ENCODE results near the gene CLCA4. TPM values are rescaled to one million over a fixed set of nuclear protein-coding genes. Genes with fewer than 3 reads are reported as not detected.

Gene CLCA4
- total RNA-seq, 1 donor from 2014 or later: not detected

DNA sequence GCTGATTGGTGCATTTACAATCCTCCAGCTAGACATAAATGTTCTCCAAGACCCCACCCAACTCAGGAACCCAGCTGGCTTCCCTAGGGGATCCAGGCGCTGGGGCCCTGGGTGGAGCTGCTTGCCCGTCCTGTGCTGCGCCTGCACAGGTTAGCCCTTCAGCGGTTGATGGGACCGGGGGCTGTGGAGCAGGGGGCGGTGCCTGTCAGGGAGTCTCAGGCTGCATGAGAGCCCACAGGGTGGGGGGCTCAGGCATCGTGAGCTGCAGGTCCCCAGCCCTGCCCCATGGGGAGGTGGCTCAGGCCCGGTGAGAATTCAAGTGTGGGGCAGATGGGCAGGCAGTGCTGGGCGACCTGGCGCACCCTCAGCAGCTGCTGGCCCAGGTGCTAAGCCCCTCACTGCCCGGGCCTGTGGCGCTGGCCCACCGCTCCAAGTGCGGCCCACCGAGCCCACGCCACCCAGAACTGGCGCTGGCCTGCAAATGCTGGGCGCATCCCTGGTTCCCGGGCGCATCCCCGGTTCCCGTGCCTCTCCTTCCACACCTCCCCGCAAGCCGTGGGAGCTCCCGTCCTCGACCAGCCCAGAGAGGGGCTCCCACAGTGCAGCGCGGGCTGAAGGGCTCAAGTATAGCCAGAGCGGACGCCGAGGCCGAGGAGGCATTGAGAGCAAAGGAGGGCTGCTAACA is 23.1 kb upstream of the CLCA4 start:
- no peaks in the 10 kb centered on the region for H3K36me3 ChIP-seq (ENCODE audit: control insufficient read depth in 3 of 3, insufficient read depth in 3 of 3, low read length in 3 of 3)
- H3K9me3 ChIP-seq (ENCODE audit: control insufficient read depth in 3 of 3, low read length in 3 of 3): no peaks in the 10 kb centered on the region
- H3K27me3 ChIP-seq (ENCODE audit: control insufficient read depth in 3 of 3, insufficient read depth in 3 of 3, low read length in 3 of 3): no peaks in the 10 kb centered on the region
- no peak overlapping the region for H3K9ac ChIP-seq (ENCODE audit: low read depth in 1 of 3, low read length in 3 of 3)
- H3K27ac ChIP-seq (ENCODE audit: low read depth, low read length): no peak overlapping the region
- H3K4me1 ChIP-seq (ENCODE audit: control insufficient read depth in 3 of 3, insufficient read depth in 3 of 3, low read length in 3 of 3): no peaks in the 10 kb centered on the region
- no peak overlapping the region for H3K4me3 ChIP-seq (ENCODE audit: low read length in 3 of 3)

GRCh38 chr1:86527306-86527705 is 19.6 kb upstream of the CLCA4 start:
- Histone ChIP-seq H3K4me3 (ENCODE audit: low read length in 3 of 3) (no peak overlapping the region), H3K27me3 (ENCODE audit: control insufficient read depth in 3 of 3, insufficient read depth in 3 of 3, low read length in 3 of 3) (no peaks in the 10 kb centered on the region), H3K9me3 (ENCODE audit: control insufficient read depth in 3 of 3, low read length in 3 of 3) (no peaks in the 10 kb centered on the region), H3K9ac (ENCODE audit: low read depth in 1 of 3, low read length in 3 of 3) (no peak overlapping the region), H3K4me1 (ENCODE audit: control insufficient read depth in 3 of 3, insufficient read depth in 3 of 3, low read length in 3 of 3) (no peaks in the 10 kb centered on the region), H3K36me3 (ENCODE audit: control insufficient read depth in 3 of 3, insufficient read depth in 3 of 3, low read length in 3 of 3) (no peaks in the 10 kb centered on the region), H3K27ac (ENCODE audit: low read depth, low read length) (no peak overlapping the region)

DNA sequence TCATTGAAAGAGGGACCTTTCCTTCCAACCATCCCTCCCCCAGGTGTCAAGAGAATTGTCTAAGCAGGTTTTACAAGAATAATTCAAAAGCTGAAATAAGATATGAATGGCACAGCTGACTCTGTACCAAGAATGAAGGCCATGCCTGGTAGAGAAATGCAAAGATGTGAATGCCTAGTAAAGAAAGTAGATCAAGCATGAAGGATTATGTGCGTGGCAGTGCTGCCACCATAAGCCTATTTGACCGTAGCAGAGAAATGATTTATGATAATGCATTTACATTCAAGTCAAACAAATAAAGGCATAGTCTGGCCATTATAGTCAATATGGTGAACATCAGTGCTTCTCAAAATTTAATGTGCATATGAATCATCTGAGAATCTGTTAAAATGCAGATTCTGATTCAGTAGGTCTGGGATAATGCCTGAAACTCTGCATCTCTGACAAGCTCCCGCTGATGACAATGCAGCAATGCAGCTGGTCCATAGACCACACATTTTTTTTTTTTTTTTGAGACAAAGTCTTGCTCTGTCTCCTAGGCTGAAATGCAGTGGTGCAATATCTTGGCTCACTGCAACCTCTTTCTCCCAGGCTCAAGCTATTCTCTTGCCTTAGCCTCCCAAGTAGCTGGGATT is 16.6 kb upstream of the CLCA4 start:
- H3K9ac ChIP-seq (ENCODE audit: low read depth in 1 of 3, low read length in 3 of 3): no peak overlapping the region
- no peak overlapping the region for H3K27ac ChIP-seq (ENCODE audit: low read depth, low read length)
- H3K27me3 ChIP-seq (ENCODE audit: control insufficient read depth in 3 of 3, insufficient read depth in 3 of 3, low read length in 3 of 3): no peaks in the 10 kb centered on the region
- H3K36me3 ChIP-seq (ENCODE audit: control insufficient read depth in 3 of 3, insufficient read depth in 3 of 3, low read length in 3 of 3): no peaks in the 10 kb centered on the region
- no peaks in the 10 kb centered on the region for H3K4me1 ChIP-seq (ENCODE audit: control insufficient read depth in 3 of 3, insufficient read depth in 3 of 3, low read length in 3 of 3)
- H3K4me3 ChIP-seq (ENCODE audit: low read length in 3 of 3): no peak overlapping the region
- H3K9me3 ChIP-seq (ENCODE audit: control insufficient read depth in 3 of 3, low read length in 3 of 3): no peaks in the 10 kb centered on the region

DNA sequence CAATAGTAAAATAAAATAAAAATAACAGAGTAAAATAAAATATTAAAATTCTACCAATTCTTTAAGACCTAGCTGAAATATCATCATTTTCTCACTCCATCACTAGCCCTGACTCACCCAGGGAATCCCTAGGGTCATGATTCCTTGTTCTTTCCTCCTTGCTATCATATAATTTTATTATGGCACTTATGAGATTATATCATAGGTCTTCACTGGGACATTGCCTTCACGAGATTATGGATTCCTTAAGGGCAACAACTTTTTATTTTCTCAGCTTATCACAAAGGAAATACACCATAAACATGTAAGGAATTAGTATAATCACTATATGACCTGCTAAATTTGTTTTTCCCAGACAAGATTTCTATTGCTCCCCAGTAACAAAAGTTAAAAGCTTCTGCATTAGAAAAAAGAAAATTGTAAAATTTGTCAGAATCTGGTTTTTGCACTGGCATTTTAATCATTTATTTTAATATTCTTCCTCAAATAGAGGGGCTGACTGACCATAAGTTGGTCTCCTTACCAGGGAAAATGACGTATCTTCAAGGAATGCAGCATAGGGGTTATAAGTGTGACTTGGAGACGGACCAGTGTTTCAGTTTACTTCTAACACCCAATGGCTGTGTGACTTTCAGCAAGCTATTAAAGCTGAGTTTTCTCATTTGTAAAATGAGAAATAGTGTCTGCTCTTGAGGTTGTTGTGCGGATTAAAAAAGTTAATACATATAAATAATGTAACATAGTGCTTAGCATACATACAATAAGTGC is 8.8 kb upstream of the CLCA4 start:
- Histone ChIP-seq H3K4me1 (ENCODE audit: control insufficient read depth in 3 of 3, insufficient read depth in 3 of 3, low read length in 3 of 3) (no peaks in the 10 kb centered on the region), H3K9ac (ENCODE audit: low read depth in 1 of 3, low read length in 3 of 3) (no peak overlapping the region), H3K9me3 (ENCODE audit: control insufficient read depth in 3 of 3, low read length in 3 of 3) (no peaks in the 10 kb centered on the region), H3K4me3 (ENCODE audit: low read length in 3 of 3) (no peak overlapping the region), H3K27me3 (ENCODE audit: control insufficient read depth in 3 of 3, insufficient read depth in 3 of 3, low read length in 3 of 3) (no peaks in the 10 kb centered on the region), H3K27ac (ENCODE audit: low read depth, low read length) (no peak overlapping the region), H3K36me3 (ENCODE audit: control insufficient read depth in 3 of 3, insufficient read depth in 3 of 3, low read length in 3 of 3) (no peaks in the 10 kb centered on the region)

- Histone ChIP-seq H3K27ac (ENCODE audit: low read depth, low read length) (no peak overlapping the region), H3K4me1 (ENCODE audit: control insufficient read depth in 3 of 3, insufficient read depth in 3 of 3, low read length in 3 of 3) (no peaks in the 10 kb centered on the region), H3K27me3 (ENCODE audit: control insufficient read depth in 3 of 3, insufficient read depth in 3 of 3, low read length in 3 of 3) (no peaks in the 10 kb centered on the region), H3K9ac (ENCODE audit: low read depth in 1 of 3, low read length in 3 of 3) (no peak overlapping the region), H3K36me3 (ENCODE audit: control insufficient read depth in 3 of 3, insufficient read depth in 3 of 3, low read length in 3 of 3) (no peaks in the 10 kb centered on the region), H3K4me3 (ENCODE audit: low read length in 3 of 3) (no peak overlapping the region), H3K9me3 (ENCODE audit: control insufficient read depth in 3 of 3, low read length in 3 of 3) (no peaks in the 10 kb centered on the region)
Observed at GRCh38 chr1:86538775-86539174, 8.1 kb upstream of the CLCA4 start.

DNA sequence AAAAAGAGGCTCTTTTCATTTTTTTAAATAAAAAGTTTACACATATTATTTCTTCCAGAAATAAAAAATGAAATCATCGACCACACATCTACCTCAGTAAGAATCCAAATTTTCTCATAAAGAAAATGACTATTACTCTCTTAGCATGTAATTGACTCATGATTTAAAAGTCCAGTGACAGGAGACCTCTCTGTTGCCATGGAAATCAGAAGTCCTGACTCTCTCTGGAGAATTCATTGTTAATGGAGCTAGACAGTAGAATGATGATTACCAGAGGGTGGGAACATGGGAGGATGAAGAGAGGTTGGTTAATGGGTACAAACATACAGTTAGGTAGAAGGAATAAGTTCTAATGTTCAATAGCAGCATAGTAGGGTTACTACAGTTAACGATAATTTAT is 5.0 kb upstream of the CLCA4 start:
- no peaks in the 10 kb centered on the region for H3K27me3 ChIP-seq (ENCODE audit: control insufficient read depth in 3 of 3, insufficient read depth in 3 of 3, low read length in 3 of 3)
- H3K9ac ChIP-seq (ENCODE audit: low read depth in 1 of 3, low read length in 3 of 3): no peak overlapping the region
- no peak overlapping the region for H3K27ac ChIP-seq (ENCODE audit: low read depth, low read length)
- no peaks in the 10 kb centered on the region for H3K4me1 ChIP-seq (ENCODE audit: control insufficient read depth in 3 of 3, insufficient read depth in 3 of 3, low read length in 3 of 3)
- H3K4me3 ChIP-seq (ENCODE audit: low read length in 3 of 3): no peak overlapping the region
- H3K9me3 ChIP-seq (ENCODE audit: control insufficient read depth in 3 of 3, low read length in 3 of 3): no peaks in the 10 kb centered on the region
- H3K36me3 ChIP-seq (ENCODE audit: control insufficient read depth in 3 of 3, insufficient read depth in 3 of 3, low read length in 3 of 3): no peaks in the 10 kb centered on the region

GRCh38 chr1:86542631-86543030 is 4.2 kb upstream of the CLCA4 start:
- no peak overlapping the region for H3K9ac ChIP-seq (ENCODE audit: low read depth in 1 of 3, low read length in 3 of 3)
- no peaks in the 10 kb centered on the region for H3K27me3 ChIP-seq (ENCODE audit: control insufficient read depth in 3 of 3, insufficient read depth in 3 of 3, low read length in 3 of 3)
- H3K4me1 ChIP-seq (ENCODE audit: control insufficient read depth in 3 of 3, insufficient read depth in 3 of 3, low read length in 3 of 3): no peaks in the 10 kb centered on the region
- H3K27ac ChIP-seq (ENCODE audit: low read depth, low read length): no peak overlapping the region
- H3K9me3 ChIP-seq (ENCODE audit: control insufficient read depth in 3 of 3, low read length in 3 of 3): no peaks in the 10 kb centered on the region
- H3K4me3 ChIP-seq (ENCODE audit: low read length in 3 of 3): no peak overlapping the region
- H3K36me3 ChIP-seq (ENCODE audit: control insufficient read depth in 3 of 3, insufficient read depth in 3 of 3, low read length in 3 of 3): no peaks in the 10 kb centered on the region

GRCh38 chr1:86548839-86549238 is 2.0 kb downstream of the CLCA4 start:
- H3K9ac ChIP-seq (ENCODE audit: low read depth in 1 of 3, low read length in 3 of 3): no peak overlapping the region
- H3K36me3 ChIP-seq (ENCODE audit: control insufficient read depth in 3 of 3, insufficient read depth in 3 of 3, low read length in 3 of 3): no peaks in the 10 kb centered on the region
- H3K27me3 ChIP-seq (ENCODE audit: control insufficient read depth in 3 of 3, insufficient read depth in 3 of 3, low read length in 3 of 3): no peaks in the 10 kb centered on the region
- peaks cover 0 to 3% (median 0%) of the 10 kb centered on the region in 3 donors for H3K9me3 ChIP-seq (ENCODE audit: control insufficient read depth in 3 of 3, low read length in 3 of 3)
- H3K4me1 ChIP-seq (ENCODE audit: control insufficient read depth in 3 of 3, insufficient read depth in 3 of 3, low read length in 3 of 3): no peaks in the 10 kb centered on the region
- H3K27ac ChIP-seq (ENCODE audit: low read depth, low read length): no peak overlapping the region
- no peak overlapping the region for H3K4me3 ChIP-seq (ENCODE audit: low read length in 3 of 3)

DNA sequence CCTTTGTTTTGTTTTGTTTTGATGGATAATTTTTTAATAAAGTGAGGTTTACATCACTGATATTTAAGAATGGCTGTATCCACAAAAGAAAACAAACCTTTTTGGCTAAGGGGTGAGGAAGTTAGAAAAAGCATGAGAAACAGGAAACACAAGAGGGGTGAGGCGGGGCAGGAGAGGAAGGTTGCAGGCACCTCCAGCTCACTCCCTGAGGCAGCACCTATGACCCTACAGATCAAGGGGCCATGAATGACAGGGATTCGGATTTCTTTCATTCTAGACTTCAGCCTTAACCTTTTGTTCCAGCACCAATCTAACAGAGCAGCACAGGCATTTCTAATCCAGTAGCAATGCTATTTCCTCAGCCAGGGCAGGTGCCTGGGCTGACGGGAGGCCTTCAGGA is 4.4 kb downstream of the CLCA4 start:
- Histone ChIP-seq H3K4me3 (ENCODE audit: low read length in 3 of 3) (no peak overlapping the region), H3K27ac (ENCODE audit: low read depth, low read length) (no peak overlapping the region), H3K4me1 (ENCODE audit: control insufficient read depth in 3 of 3, insufficient read depth in 3 of 3, low read length in 3 of 3) (no peaks in the 10 kb centered on the region), H3K9me3 (ENCODE audit: control insufficient read depth in 3 of 3, low read length in 3 of 3) (peaks cover 0 to 3% (median 0%) of the 10 kb centered on the region in 3 donors), H3K36me3 (ENCODE audit: control insufficient read depth in 3 of 3, insufficient read depth in 3 of 3, low read length in 3 of 3) (no peaks in the 10 kb centered on the region), H3K9ac (ENCODE audit: low read depth in 1 of 3, low read length in 3 of 3) (no peak overlapping the region), H3K27me3 (ENCODE audit: control insufficient read depth in 3 of 3, insufficient read depth in 3 of 3, low read length in 3 of 3) (no peaks in the 10 kb centered on the region)

GRCh38 chr1:86552376-86552775 is 5.5 kb downstream of the CLCA4 start:
- no peak overlapping the region for H3K4me3 ChIP-seq (ENCODE audit: low read length in 3 of 3)
- no peaks in the 10 kb centered on the region for H3K27me3 ChIP-seq (ENCODE audit: control insufficient read depth in 3 of 3, insufficient read depth in 3 of 3, low read length in 3 of 3)
- no peak overlapping the region for H3K27ac ChIP-seq (ENCODE audit: low read depth, low read length)
- H3K9ac ChIP-seq (ENCODE audit: low read depth in 1 of 3, low read length in 3 of 3): no peak overlapping the region
- peaks cover 0 to 3% (median 0%) of the 10 kb centered on the region in 3 donors for H3K9me3 ChIP-seq (ENCODE audit: control insufficient read depth in 3 of 3, low read length in 3 of 3)
- no peaks in the 10 kb centered on the region for H3K4me1 ChIP-seq (ENCODE audit: control insufficient read depth in 3 of 3, insufficient read depth in 3 of 3, low read length in 3 of 3)
- no peaks in the 10 kb centered on the region for H3K36me3 ChIP-seq (ENCODE audit: control insufficient read depth in 3 of 3, insufficient read depth in 3 of 3, low read length in 3 of 3)
